Hematopoietic multipotent progenitor cell treated with erythropoietin and hydrocortisone succinate and interleukin-3 and kit ligand, for 4 days (in vitro differentiated cells): ENCODE measurements around the gene ITPR1.

Experiments
- DNase-seq: peaks from one replicate; pipeline ENCODE4 v3.0.0-alpha.2; 2015

ITPR1 gene

GRCh38 chr3:4511491-4512262 is 18.5 kb downstream of the ITPR1 start:
- DNase-seq: no peak

GRCh38 chr3:4512895-4513616 is 19.9 kb downstream of the ITPR1 start:
- peak; percentile 59 for DNase-seq

GRCh38 chr3:4514321-4514720 is 21.2 kb downstream of the ITPR1 start:
- no peak for DNase-seq

GRCh38 chr3:4514916-4515315 is 21.8 kb downstream of the ITPR1 start:
- peak; percentile 64 for DNase-seq

- DNase-seq: peak; percentile 38
These were observed 22.9 kb downstream of the ITPR1 start for GRCh38 chr3:4515916-4516579.

GRCh38 chr3:4517093-4517492 is 23.9 kb downstream of the ITPR1 start:
- DNase-seq: no peak

GRCh38 chr3:4517643-4518311 is 24.6 kb downstream of the ITPR1 start:
- DNase-seq: peak; percentile 58

- DNase-seq: peak; percentile 62
These were observed 27.1 kb downstream of the ITPR1 start for GRCh38 chr3:4520033-4520816.

- no peak for DNase-seq
These were observed 29.8 kb downstream of the ITPR1 start for GRCh38 chr3:4522947-4523346.

GRCh38 chr3:4523710-4524698 is 30.9 kb downstream of the ITPR1 start:
- no peak for DNase-seq

GRCh38 chr3:4525560-4526223 is 32.5 kb downstream of the ITPR1 start:
- no peak for DNase-seq

- DNase-seq: no peak
These were observed 35.2 kb downstream of the ITPR1 start for GRCh38 chr3:4528320-4528719.

GRCh38 chr3:4528819-4529600 is 35.9 kb downstream of the ITPR1 start:
- DNase-seq: no peak

- DNase-seq: peak; percentile 72
These were observed 36.9 kb downstream of the ITPR1 start for GRCh38 chr3:4529876-4530588.

- peak; percentile 74 for DNase-seq
These were observed 38.4 kb downstream of the ITPR1 start for GRCh38 chr3:4531478-4532025.

GRCh38 chr3:4532535-4533112 is 39.5 kb downstream of the ITPR1 start:
- DNase-seq: no peak

GRCh38 chr3:4533489-4534443 is 40.6 kb downstream of the ITPR1 start:
- DNase-seq: peak; percentile 98
